Endothelial cell of umbilical vein (primary cell): Measurements from ENCODE around the gene SLC12A8.

Experiments used
- CTCF ChIP-seq, 2 donors: IDR thresholded peaks; 1 replicate in 1 of 2; 2 replicates in 1 of 2; pipeline ENCODE4 v1.5.1; 2011; ENCODE audit warnings: low read length in 2 of 2, mild to moderate bottlenecking in 2 of 2, moderate library complexity in 2 of 2, control low read depth in 1 of 2, inconsistent platforms in 1 of 2, low read depth in 1 of 2; ENCODE audit not compliant: insufficient read depth in 1 of 2; ENCODE audit errors: extremely low read depth in 1 of 2
- EZH2 ChIP-seq: IDR thresholded peaks from 2 replicates; pipeline ENCODE4 v1.6.1; 2012; ENCODE audit warnings: borderline replicate concordance, low read depth, mild to moderate bottlenecking, moderate library complexity, low read length, inconsistent platforms; ENCODE audit not compliant: severe bottlenecking
- FOS ChIP-seq: IDR thresholded peaks from 2 replicates; pipeline ENCODE4 v1.6.1; 2011; ENCODE audit warnings: mild to moderate bottlenecking, low read length, moderate library complexity, borderline replicate concordance; ENCODE audit not compliant: insufficient read depth
- GATA2 ChIP-seq: IDR thresholded peaks from 2 replicates; pipeline ENCODE4 v1.7.0; 2011; ENCODE audit warnings: low read depth, mild to moderate bottlenecking, moderate library complexity, mixed read lengths, low read length; ENCODE audit not compliant: insufficient read length, insufficient read depth
- JUN ChIP-seq: IDR thresholded peaks from 2 replicates; pipeline ENCODE4 v1.6.1; 2011; ENCODE audit warnings: borderline replicate concordance, low read depth; ENCODE audit not compliant: insufficient read length, insufficient read depth
- MAX ChIP-seq: IDR thresholded peaks from 2 replicates; pipeline ENCODE4 v1.6.1; 2011; ENCODE audit not compliant: insufficient read depth, insufficient read length
- MYC ChIP-seq: IDR thresholded peaks from one replicate; pipeline ENCODE4 v1.6.1; 2011; ENCODE audit warnings: mild to moderate bottlenecking, low read depth, low read length
- POLR2A ChIP-seq: IDR thresholded peaks from 2 replicates; pipeline ENCODE4 v1.6.1; 2012; ENCODE audit warnings: low read depth, mild to moderate bottlenecking, control low read depth, low read length
- POLR2AphosphoS5 ChIP-seq: IDR thresholded peaks from 2 replicates; pipeline ENCODE4 v1.6.1; 2012; ENCODE audit warnings: low read depth, mild to moderate bottlenecking, control low read depth, low read length, moderate library complexity; ENCODE audit not compliant: insufficient read depth

GRCh38 chr3:125067225-125067624 is 145.3 kb downstream of the SLC12A8 start:
- no peak for TF ChIP-seq MAX
- no peak for TF ChIP-seq EZH2
- no peak for TF ChIP-seq CTCF (IDR thresholded peaks at IDR 0.05; ENCODE audit: extremely low read depth in 1 of 2, insufficient read depth in 1 of 2, low read depth in 1 of 2, low read length in 2 of 2)
- no peak for TF ChIP-seq MYC
- TF ChIP-seq POLR2AphosphoS5: no peak
- no peak for TF ChIP-seq POLR2A
- no peak for TF ChIP-seq FOS
- no peak for TF ChIP-seq JUN
- TF ChIP-seq GATA2: no peak
